ENCODE data around the gene UBE2R2. TPM values are rescaled to one million over a fixed set of nuclear protein-coding genes. Genes with fewer than 3 reads are reported as not detected.
"Not testable (repeated sequence)": the region's sequence is repeated elsewhere in the genome, so short reads cannot be mapped to it uniquely, and the experiment has no call there.

UBE2R2 gene
- total RNA-seq, 2 experiments from 2014 or later, result 13.7 to 57.3 TPM

DNA sequence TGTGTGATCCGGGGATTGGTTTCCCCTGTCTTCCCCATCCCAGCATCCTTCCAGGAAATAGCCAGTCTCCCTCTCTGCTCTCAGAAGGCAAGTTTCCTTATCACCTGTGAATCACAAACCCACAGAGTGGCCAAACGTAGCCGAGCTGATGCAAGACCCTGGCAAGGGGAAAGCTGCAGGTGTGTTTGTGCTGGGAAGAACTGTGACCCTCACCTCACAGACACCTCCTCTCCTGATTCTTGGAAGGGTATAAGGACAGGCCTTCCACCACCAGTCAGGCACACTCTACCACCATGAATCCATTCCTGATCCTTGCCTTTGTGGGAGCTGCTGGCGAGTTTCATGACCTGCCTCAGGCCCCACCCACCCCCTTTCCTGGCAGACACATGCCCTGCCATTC, 21.7 kb upstream of the UBE2R2 start, which contains the start of gene PRSS3:
Gene PRSS3 (plus strand): TSS at position 281 of the 400 bp plus-strand sequence. CDS start 13 bp downstream, at position 294.
- POLR2A ChIA-PET, result interaction anchor here (0.6 kb wide), 1 partner anchor 19 kb away, joined by 5 read pairs; no protein-coding TSS in a partner anchor
- Histone ChIP-seq H3K27ac (ENCODE audit: low read depth, low read length, poor library complexity, severe bottlenecking) (no peak within 1 kb of the TSS), H3K79me2 (ENCODE audit: insufficient read depth, low read depth, low read length) (no peaks in the 10 kb centered on the region), H4K20me1 (ENCODE audit: insufficient read depth, low read length) (no peaks in the 10 kb centered on the region), H3K36me3 (ENCODE audit: insufficient read depth, low read length) (no peaks in the 10 kb centered on the region), H3K4me3 (ENCODE audit: low read depth, low read length, poor library complexity, severe bottlenecking) (no peak within 1 kb of the TSS), H3K9me2 (ENCODE audit: insufficient read depth, low read length) (no peaks in the 10 kb centered on the region), H3K4me2 (ENCODE audit: low read length) (no peak within 1 kb of the TSS), H3K9me3 (ENCODE audit: low read length) (no peaks in the 10 kb centered on the region), H3K4me1 (ENCODE audit: insufficient read depth, low read length, poor library complexity, severe bottlenecking) (no peaks in the 10 kb centered on the region), H2AFZ (ENCODE audit: low read length) (no peak within 1 kb of the TSS)
- DNase-seq (ENCODE audit: low spot score), result no peak
- no peak for TF ChIP-seq EZH2phosphoT487 (IDR thresholded peaks at IDR 0.05; ENCODE audit: borderline replicate concordance, low read depth, low read length)
- TF ChIP-seq, protein P1, sequence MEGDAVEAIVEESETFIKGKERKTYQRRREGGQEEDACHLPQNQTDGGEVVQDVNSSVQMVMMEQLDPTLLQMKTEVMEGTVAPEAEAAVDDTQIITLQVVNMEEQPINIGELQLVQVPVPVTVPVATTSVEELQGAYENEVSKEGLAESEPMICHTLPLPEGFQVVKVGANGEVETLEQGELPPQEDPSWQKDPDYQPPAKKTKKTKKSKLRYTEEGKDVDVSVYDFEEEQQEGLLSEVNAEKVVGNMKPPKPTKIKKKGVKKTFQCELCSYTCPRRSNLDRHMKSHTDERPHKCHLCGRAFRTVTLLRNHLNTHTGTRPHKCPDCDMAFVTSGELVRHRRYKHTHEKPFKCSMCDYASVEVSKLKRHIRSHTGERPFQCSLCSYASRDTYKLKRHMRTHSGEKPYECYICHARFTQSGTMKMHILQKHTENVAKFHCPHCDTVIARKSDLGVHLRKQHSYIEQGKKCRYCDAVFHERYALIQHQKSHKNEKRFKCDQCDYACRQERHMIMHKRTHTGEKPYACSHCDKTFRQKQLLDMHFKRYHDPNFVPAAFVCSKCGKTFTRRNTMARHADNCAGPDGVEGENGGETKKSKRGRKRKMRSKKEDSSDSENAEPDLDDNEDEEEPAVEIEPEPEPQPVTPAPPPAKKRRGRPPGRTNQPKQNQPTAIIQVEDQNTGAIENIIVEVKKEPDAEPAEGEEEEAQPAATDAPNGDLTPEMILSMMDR (conservative IDR thresholded peaks at IDR 0.05; ENCODE audit: low read length), result no peak
- CTCF ChIA-PET (ENCODE audit: unreplicated experiment), result no interaction called here
- intact Hi-C loops (cut with micrococcal nuclease; ENCODE audit: unreplicated experiment), result no loop called here
- no TSS peak for BruUV-seq (replicated peaks)

DNA sequence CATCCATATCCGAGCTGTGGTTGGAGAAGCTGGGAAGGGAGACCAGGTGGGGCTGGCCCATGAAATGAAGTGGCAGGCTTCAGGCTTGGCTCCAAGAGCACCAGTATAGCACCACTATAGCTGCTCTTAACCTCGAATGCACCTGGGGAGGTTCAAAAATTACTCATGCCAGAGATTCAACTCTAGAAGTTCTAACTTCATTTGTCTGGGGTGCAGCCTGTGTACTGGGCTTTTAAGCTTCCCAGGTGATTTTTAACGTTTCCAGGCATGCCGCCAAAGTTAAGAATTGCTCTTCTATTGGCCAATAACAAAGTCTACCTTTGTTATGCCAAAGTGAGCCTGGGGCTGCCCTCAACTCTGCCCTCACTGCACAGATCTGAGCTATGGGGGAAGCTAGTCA, 21.1 kb upstream of the UBE2R2 start:
- no peaks in the 10 kb centered on the region for H3K79me2 ChIP-seq (ENCODE audit: insufficient read depth, low read depth, low read length)
- ChIA-PET CTCF (ENCODE audit: unreplicated experiment) (no interaction called here), POLR2A (no interaction called here)
- H4K20me1 ChIP-seq (ENCODE audit: insufficient read depth, low read length), result no peaks in the 10 kb centered on the region
- no TSS peak for BruUV-seq (replicated peaks)
- no peak for DNase-seq (ENCODE audit: low spot score)
- H3K9me3 ChIP-seq (ENCODE audit: low read length), result no peaks in the 10 kb centered on the region
- no peak overlapping the region for H3K4me3 ChIP-seq (ENCODE audit: low read depth, low read length, poor library complexity, severe bottlenecking)
- TF ChIP-seq, protein P1 (conservative IDR thresholded peaks at IDR 0.05; ENCODE audit: low read length), result no peak
- TF ChIP-seq EZH2phosphoT487 (IDR thresholded peaks at IDR 0.05; ENCODE audit: borderline replicate concordance, low read depth, low read length), result no peak
- H3K4me1 ChIP-seq (ENCODE audit: insufficient read depth, low read length, poor library complexity, severe bottlenecking), result no peaks in the 10 kb centered on the region
- no peak overlapping the region for H3K4me2 ChIP-seq (ENCODE audit: low read length)
- H2AFZ ChIP-seq (ENCODE audit: low read length), result no peak overlapping the region
- no peaks in the 10 kb centered on the region for H3K9me2 ChIP-seq (ENCODE audit: insufficient read depth, low read length)
- no peak overlapping the region for H3K27ac ChIP-seq (ENCODE audit: low read depth, low read length, poor library complexity, severe bottlenecking)
- no peaks in the 10 kb centered on the region for H3K36me3 ChIP-seq (ENCODE audit: insufficient read depth, low read length)
- intact Hi-C loops (cut with micrococcal nuclease; ENCODE audit: unreplicated experiment), result no loop called here

DNA sequence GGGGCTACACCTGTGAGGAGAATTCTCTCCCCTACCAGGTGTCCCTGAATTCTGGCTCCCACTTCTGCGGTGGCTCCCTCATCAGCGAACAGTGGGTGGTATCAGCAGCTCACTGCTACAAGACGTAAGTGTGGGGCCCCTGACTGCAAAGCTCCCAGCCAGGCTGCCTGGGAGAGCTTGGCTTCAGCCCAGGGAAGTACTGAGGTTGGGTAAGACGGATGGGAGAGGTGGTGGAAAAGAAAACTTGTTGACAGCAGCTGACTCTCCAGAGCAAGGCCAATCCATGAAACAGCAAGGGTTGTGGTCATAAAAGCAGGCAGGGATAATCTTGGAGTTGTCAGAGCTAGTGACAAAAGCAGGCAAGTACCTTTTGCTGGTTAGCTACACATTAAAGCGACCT, 20.3 kb upstream of the UBE2R2 start:
- H3K27ac ChIP-seq (ENCODE audit: low read depth, low read length, poor library complexity, severe bottlenecking); DNase-seq (ENCODE audit: low spot score); intact Hi-C loops (cut with micrococcal nuclease; ENCODE audit: unreplicated experiment); H3K4me3 ChIP-seq (ENCODE audit: low read depth, low read length, poor library complexity, severe bottlenecking); H4K20me1 ChIP-seq (ENCODE audit: insufficient read depth, low read length); H3K9me3 ChIP-seq (ENCODE audit: low read length); POLR2A ChIA-PET; H3K9me2 ChIP-seq (ENCODE audit: insufficient read depth, low read length); BruUV-seq (replicated peaks); H3K79me2 ChIP-seq (ENCODE audit: insufficient read depth, low read depth, low read length); H2AFZ ChIP-seq (ENCODE audit: low read length); H3K4me1 ChIP-seq (ENCODE audit: insufficient read depth, low read length, poor library complexity, severe bottlenecking); H3K36me3 ChIP-seq (ENCODE audit: insufficient read depth, low read length); H3K4me2 ChIP-seq (ENCODE audit: low read length); CTCF ChIA-PET (ENCODE audit: unreplicated experiment): not testable (repeated sequence)

Data from OCI-LY7 (cell line).